Measurements from ENCODE around the gene SLC8A3. TPM values are rescaled to one million over a fixed set of nuclear protein-coding genes. Genes with fewer than 3 reads are reported as not detected.

The SLC8A3 gene
- polyA plus RNA-seq, 1 donor from 2014 or later = not detected

DNA sequence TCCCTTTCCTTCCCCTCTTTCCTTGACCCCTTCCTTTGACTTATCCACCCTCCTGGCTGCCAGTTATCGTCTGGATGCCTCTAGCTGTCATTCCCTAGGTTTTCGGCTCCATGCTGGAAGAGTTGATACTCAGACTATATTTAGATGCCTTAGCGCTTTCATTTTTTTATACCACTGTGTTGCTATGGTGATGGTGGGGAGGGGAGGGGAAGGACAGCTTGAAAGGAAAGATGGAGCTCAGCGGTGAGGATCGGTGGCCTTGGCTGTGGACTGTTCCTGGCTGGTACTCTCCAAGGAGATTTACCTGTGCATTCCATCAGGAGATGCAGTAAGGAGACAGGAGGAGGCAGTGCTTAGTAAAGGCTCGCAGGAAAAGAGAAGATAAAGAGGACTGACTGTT, 108.7 kb downstream of the SLC8A3 start:
- H3K9me3 Mint-ChIP-seq = no peaks in the 10 kb centered on the region
- H3K4me3 Mint-ChIP-seq = no peak overlapping the region
- peaks cover 0 to 6% (median 3%) of the 10 kb centered on the region in 3 donors for H3K4me1 Mint-ChIP-seq
- peaks cover 12% of the 10 kb centered on the region for H3K27me3 Mint-ChIP-seq
- no peak overlapping the region for H3K27ac Mint-ChIP-seq
- no peaks in the 10 kb centered on the region for H3K36me3 Mint-ChIP-seq

DNA sequence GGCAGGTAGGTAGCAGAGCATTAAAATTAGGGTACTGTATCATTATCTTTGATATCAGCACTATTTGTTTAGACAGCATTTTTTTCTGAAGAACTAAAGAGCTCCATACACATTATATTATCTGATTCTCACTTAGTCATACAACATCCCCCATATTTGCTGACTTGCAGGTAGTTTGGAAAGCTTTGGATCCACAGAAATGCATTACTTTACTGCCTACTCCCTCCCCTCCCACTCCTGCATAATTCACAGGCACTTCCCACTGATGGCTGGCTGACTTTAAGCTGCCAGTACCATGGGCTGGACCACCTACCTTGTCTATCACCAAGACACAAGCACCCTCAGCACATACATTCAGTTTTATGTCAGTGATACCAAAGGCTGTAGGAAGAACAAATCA, 110.4 kb downstream of the SLC8A3 start:
- Mint-ChIP-seq H3K27ac (no peak overlapping the region), H3K9me3 (no peaks in the 10 kb centered on the region), H3K27me3 (peaks cover 12% of the 10 kb centered on the region), H3K4me1 (peaks cover 0 to 5% (median 3%) of the 10 kb centered on the region in 3 donors), H3K4me3 (no peak overlapping the region), H3K36me3 (no peaks in the 10 kb centered on the region)

DNA sequence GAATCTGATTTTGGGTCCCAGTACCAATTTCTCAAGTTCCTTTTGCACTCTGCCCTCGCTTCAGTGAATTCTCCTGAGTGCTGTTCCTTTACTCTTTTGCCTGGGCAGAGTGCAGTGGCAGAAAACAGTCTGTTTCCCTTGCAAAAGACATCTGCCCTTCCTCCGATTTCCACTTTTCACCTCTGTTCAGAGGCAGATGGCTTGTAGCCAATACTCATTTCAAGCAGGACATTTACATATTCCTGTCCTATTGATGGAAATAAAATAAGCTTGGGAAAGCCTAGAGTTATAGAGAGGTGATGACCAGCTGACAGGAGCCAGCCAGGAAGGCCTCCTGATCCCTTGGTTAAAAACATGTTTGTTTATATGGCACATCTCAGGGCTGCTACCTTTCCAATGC, 111.0 kb downstream of the SLC8A3 start:
- Mint-ChIP-seq H3K9me3 (no peaks in the 10 kb centered on the region), H3K36me3 (no peaks in the 10 kb centered on the region), H3K27me3 (peaks cover 12% of the 10 kb centered on the region), H3K27ac (no peak overlapping the region), H3K4me1 (peaks cover 0 to 5% (median 3%) of the 10 kb centered on the region in 3 donors), H3K4me3 (no peak overlapping the region)

DNA sequence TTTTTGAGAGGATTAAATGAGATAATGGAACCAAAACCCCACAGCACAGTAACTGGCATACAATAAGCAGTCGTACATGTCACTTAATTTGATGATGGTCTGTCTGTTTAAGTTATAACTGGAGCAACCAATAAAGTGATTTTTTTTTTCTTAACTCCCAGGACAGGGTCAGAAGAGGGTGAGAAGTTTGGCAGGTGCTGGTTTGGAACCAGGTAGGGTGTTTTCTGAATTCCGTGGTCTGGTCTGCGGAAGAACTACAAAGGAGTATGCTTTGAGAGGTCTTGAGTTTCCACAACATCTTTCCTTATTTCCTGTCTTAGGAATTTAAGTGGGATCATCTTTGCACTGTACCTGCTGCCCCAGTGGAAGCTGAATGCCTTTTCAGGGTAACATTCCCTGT, 111.7 kb downstream of the SLC8A3 start:
- Mint-ChIP-seq H3K4me3 (no peak overlapping the region), H3K27me3 (peaks cover 12% of the 10 kb centered on the region), H3K9me3 (no peaks in the 10 kb centered on the region), H3K27ac (no peak overlapping the region), H3K4me1 (peaks cover 0 to 3% (median 0%) of the 10 kb centered on the region in 3 donors), H3K36me3 (no peaks in the 10 kb centered on the region)

DNA sequence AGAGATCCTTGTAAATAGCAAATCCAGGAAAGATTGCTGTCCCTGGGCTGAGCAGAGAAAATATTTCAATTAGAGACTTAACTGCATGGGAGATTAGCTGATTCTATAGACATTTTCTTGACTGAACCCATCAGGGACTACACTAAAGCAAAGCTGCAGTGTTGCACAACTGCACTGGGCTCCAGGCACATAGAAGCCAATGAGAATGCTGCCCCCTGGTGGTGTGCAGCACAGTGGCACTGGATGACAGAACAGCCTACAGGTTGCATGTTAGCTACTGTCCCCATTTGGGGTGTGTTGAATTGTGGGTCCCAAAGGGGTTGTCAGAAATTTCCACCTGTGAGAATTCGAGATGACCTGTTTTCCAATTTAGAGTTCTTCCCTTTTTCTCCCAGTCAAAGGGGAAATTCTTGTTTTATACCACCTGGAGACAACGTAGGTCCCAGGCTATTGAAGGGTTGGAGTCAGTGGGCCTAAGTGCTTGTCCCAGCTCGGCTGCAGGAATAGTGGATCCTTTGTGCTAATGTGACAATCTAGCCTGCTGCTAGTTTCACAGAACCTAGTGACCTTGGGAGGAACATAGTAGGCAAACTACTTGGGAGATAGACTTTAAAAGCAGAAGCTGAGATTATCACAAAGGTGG, 114.7 kb downstream of the SLC8A3 start:
- H3K9me3 Mint-ChIP-seq = no peaks in the 10 kb centered on the region
- no peak overlapping the region for H3K27ac Mint-ChIP-seq
- peaks cover 0 to 3% (median 0%) of the 10 kb centered on the region in 3 donors for H3K4me1 Mint-ChIP-seq
- H3K27me3 Mint-ChIP-seq = peaks cover 12% of the 10 kb centered on the region
- H3K36me3 Mint-ChIP-seq = no peaks in the 10 kb centered on the region
- no peak overlapping the region for H3K4me3 Mint-ChIP-seq

DNA sequence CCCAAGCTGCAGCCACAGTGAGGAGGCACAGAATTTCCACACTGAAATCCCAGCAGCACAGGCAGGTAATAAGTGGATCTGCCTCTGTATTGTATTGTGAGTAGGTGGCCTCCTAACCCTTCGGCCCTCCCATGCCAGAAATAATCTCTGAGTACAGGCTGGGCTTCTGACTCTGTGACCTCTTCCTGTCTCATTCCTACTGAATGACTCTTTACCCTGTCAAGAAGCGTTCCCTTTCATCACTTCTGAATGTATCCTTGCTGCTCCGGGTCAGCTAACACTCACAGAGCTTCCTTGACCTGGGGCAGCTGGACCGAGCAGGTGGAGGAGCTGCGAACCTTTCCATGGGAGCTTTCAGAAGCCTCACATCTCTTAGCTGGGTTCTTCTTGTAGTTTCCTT, 119.6 kb downstream of the SLC8A3 start:
- H3K9me3 Mint-ChIP-seq = no peaks in the 10 kb centered on the region
- H3K36me3 Mint-ChIP-seq = no peaks in the 10 kb centered on the region

DNA sequence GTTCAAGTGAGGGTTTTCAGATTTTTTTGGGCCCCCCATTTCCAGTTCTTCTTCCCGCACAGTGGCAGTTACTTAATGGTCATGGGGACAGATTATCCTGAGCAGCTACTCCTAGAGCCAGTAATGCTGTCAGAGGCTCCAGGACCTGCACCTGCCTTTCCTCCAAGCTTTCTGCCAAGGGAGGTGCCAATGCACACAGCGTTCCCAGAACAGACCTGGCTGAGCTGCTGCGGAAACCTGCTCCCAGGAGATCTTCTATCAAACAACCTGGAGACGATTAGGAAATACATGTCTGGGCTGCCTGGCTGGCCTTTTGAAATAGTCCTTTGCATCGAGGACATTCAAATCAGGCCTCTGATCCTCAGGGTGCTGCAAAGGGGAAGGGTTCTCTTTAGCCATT, 120.9 kb downstream of the SLC8A3 start:
- no peaks in the 10 kb centered on the region for H3K27me3 Mint-ChIP-seq
- H3K4me3 Mint-ChIP-seq = no peak overlapping the region
- no peaks in the 10 kb centered on the region for H3K4me1 Mint-ChIP-seq
- H3K9me3 Mint-ChIP-seq = no peaks in the 10 kb centered on the region
- H3K27ac Mint-ChIP-seq = no peak overlapping the region
- no peaks in the 10 kb centered on the region for H3K36me3 Mint-ChIP-seq

More for the DNA sequence above, 119.6 kb downstream of the SLC8A3 start:
- H3K4me3 Mint-ChIP-seq = no peak overlapping the region
- no peaks in the 10 kb centered on the region for H3K27me3 Mint-ChIP-seq
- no peaks in the 10 kb centered on the region for H3K4me1 Mint-ChIP-seq
- H3K27ac Mint-ChIP-seq = no peak overlapping the region

DNA sequence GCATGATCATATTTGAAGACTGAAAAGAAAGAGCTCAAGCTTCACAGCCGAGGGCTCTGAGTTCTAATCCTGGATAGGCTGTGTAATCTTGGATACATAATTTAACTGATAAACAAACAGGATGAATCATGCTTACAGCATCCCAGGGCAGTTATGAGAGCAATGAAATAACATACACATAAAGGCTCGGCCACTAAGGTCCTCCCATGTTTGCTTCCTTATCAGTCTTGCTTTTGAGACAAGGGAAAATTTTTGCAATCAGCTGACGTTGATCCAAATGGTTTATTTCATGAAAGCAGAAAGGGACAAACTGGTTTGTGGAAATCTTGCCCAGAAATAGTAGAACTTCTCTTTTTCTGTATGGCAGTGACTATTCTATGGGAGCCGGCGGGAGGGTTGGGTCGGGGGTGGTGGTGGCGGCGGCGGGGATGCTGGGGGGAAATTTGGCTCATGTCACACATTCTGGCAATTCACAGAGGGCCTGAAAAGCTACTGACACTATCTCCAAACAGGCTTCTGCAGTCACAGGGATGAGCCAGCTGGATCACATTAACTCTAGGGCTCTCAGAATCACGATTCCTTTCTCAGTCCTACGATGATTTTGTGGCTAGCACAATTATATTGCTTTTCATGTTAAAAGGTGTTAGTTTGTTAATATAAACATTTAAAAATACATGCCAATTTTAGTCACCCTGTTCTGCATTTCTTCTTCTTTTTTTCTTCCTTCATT, 124.5 kb downstream of the SLC8A3 start:
- Mint-ChIP-seq H3K9me3 (no peaks in the 10 kb centered on the region), H3K36me3 (no peaks in the 10 kb centered on the region), H3K27ac (no peak overlapping the region), H3K27me3 (no peaks in the 10 kb centered on the region), H3K4me3 (no peak overlapping the region), H3K4me1 (peaks cover 0 to 2% (median 0%) of the 10 kb centered on the region in 3 donors)

DNA sequence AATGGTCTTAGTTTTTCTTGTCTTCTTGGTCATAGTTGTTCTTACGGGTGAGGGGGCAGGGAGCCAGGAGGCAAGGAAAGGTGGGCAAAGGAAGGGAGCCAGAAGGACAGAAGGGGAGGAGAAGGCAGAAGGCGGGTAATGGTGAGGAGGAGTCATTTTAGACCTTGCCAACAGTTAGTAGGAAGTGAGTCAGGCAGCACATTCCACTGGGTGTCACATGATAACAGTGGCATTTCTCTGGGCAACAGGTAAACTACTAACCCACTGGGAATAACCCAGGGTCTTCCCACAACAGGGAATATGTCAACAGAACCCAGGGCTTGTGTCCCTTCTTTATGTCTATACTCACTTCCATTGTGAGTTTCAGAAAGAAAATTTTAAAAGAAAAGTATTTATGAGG, 127.6 kb downstream of the SLC8A3 start:
- Mint-ChIP-seq H3K27ac (no peak overlapping the region), H3K4me3 (peak overlapping the region in 1 of 4 donors; percentile 55), H3K36me3 (no peaks in the 10 kb centered on the region), H3K9me3 (no peaks in the 10 kb centered on the region), H3K27me3 (peaks cover 4% of the 10 kb centered on the region), H3K4me1 (peaks cover 0 to 2% (median 0%) of the 10 kb centered on the region in 3 donors)

DNA sequence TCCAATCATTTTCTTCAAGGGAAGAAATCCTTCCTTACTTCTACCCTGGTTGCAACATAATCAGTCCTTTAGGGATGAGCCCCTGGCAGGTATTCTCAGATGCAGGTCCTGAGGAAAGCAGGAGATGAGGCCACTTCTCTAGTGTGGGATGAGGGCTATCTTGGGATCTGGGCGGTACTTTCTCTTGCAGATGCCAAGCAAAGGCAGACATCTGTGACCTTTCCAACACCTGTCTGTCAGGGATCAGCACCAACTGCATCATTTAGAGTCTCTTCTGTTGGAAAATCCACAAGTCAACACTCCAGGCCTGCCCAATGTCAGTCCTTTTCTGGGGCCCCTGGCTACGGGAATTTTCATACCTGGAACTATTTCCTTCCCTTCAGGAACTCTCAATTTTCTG, 129.2 kb downstream of the SLC8A3 start:
- Mint-ChIP-seq H3K27me3 (peaks cover 4% of the 10 kb centered on the region), H3K4me1 (peaks cover 0 to 2% (median 0%) of the 10 kb centered on the region in 3 donors)

DNA sequence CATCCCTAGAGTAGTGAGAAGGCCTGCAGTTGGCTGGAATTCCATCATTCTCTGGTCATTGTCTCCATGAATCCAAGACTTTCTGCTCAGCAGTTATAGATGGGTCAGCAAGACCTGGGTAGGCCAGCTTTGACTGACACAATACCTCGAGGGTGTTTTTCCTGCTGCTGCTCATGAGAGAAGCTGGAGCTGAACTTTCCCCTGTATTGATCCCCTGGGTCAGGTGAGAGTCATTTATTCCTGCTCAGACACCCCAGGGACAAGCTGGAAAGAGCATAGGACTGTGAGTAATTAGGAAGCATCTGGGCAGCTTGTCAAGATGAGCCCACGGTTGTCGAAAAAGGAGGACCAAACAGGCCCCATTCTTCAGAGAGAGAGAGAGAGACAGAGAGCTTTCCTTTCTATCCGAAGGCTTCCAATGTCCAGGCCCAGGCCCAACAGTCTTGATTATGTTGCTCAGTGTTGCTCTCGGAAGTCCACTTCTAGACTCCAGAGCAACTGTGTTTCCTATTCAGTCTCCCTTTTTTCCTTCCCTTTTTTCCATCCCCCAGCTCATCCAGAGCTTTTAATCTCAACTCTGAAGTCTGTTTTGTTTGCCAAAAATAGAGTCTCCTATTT, 131.1 kb downstream of the SLC8A3 start:
- H3K4me1 Mint-ChIP-seq = peaks cover 0 to 2% (median 0%) of the 10 kb centered on the region in 3 donors
- no peak overlapping the region for H3K4me3 Mint-ChIP-seq
- no peaks in the 10 kb centered on the region for H3K36me3 Mint-ChIP-seq
- peaks cover 0 to 3% (median 0%) of the 10 kb centered on the region in 3 donors for H3K9me3 Mint-ChIP-seq
- H3K27me3 Mint-ChIP-seq = peaks cover 7% of the 10 kb centered on the region
- H3K27ac Mint-ChIP-seq = no peak overlapping the region

More for the DNA sequence above, 129.2 kb downstream of the SLC8A3 start:
- H3K27ac Mint-ChIP-seq = no peak overlapping the region
- H3K9me3 Mint-ChIP-seq = no peaks in the 10 kb centered on the region
- no peaks in the 10 kb centered on the region for H3K36me3 Mint-ChIP-seq
- no peak overlapping the region for H3K4me3 Mint-ChIP-seq

DNA sequence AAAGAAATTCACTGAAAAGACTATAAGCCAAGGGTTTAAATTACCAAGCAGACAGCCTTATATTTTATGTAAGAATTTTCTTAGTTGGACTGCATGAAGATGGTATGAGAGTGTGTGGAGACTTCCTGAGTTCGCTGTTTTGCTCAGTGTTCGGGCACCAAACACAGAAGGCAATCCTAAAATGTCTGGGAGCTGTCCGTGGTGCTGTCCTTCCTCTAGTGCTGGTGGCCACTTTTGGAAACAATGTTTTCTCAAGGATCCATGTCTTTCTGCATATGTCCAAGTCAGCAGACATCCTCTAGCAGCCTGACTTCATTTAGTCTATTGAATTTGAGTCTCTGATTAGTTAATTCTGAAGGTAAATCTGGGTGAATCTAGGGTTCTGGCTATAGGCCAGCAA, 135.8 kb downstream of the SLC8A3 start:
- Mint-ChIP-seq H3K27ac (no peak overlapping the region), H3K4me3 (no peak overlapping the region), H3K36me3 (no peaks in the 10 kb centered on the region), H3K9me3 (peaks cover 0 to 3% (median 0%) of the 10 kb centered on the region in 3 donors), H3K27me3 (peaks cover 2% of the 10 kb centered on the region), H3K4me1 (no peaks in the 10 kb centered on the region)

DNA sequence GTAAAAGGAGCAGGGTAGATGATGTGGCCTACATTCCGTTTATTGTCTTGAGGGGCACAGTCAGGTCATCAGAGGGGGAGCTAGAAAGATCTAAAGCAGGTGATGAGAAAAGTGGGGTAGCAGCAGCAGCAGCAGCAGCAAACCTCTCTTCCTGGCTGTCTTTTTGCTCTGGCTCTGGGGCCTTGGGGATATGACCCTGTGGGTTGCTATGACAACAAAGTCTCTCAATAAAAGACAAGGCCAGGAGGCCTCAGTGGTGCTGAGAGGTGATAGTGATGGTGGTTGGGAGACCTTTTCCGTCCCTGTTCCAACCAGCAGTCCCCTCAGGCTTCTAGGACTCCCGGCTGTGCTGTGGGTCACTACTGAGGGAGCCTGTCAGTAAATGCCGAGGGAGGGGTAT, 138.6 kb downstream of the SLC8A3 start:
- no peak overlapping the region for H3K4me3 Mint-ChIP-seq
- no peaks in the 10 kb centered on the region for H3K4me1 Mint-ChIP-seq
- no peak overlapping the region for H3K27ac Mint-ChIP-seq
- H3K36me3 Mint-ChIP-seq = no peaks in the 10 kb centered on the region
- peaks cover 6% of the 10 kb centered on the region for H3K27me3 Mint-ChIP-seq
- H3K9me3 Mint-ChIP-seq = peaks cover 0 to 3% (median 0%) of the 10 kb centered on the region in 3 donors

DNA sequence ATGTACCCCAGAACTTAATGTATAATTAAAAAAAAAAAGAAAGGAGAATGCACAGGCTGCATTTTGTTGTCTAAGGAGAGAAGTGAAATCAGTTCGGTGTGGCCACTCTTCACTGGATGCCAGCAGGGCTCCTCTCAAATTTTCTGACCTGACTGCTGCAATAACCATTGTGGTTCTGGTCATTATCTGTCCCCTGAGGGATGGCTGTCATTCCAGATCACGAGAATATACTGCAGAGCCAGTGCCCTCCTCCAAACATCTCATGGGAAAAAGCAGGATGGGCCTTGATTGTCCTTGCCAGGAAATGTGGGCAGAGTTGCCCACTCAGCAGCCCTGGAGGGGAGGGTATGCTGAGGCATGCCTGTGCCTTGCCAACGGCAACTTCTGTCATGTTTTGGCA, 139.1 kb downstream of the SLC8A3 start:
- peaks cover 7% of the 10 kb centered on the region for H3K27me3 Mint-ChIP-seq
- H3K27ac Mint-ChIP-seq = no peak overlapping the region
- no peak overlapping the region for H3K4me3 Mint-ChIP-seq

DNA sequence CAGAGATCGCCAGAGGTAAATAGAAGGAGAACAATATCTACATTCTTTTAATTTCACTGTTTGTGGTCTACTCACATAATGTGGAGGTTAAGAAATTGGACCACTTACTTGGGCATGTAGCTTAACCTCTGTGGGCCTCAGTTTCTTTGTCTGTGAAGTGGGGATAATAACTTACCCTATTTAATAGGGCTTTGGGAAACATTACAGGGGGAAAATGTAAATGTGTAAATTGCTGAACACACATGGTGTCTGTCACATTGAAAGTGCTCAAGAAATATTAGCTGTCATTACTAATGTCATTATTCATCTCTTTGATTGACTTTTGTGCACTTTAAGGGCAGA, 140.5 kb downstream of the SLC8A3 start:
- H3K27ac Mint-ChIP-seq = no peak overlapping the region
- no peak overlapping the region for H3K4me3 Mint-ChIP-seq
- peaks cover 0 to under 1% (median 0%) of the 10 kb centered on the region in 3 donors for H3K9me3 Mint-ChIP-seq
- no peaks in the 10 kb centered on the region for H3K36me3 Mint-ChIP-seq
- H3K27me3 Mint-ChIP-seq = peaks cover 5% of the 10 kb centered on the region
- no peaks in the 10 kb centered on the region for H3K4me1 Mint-ChIP-seq

More for the DNA sequence above, 139.1 kb downstream of the SLC8A3 start:
- Mint-ChIP-seq H3K9me3 (peaks cover 0 to 3% (median 0%) of the 10 kb centered on the region in 3 donors), H3K36me3 (no peaks in the 10 kb centered on the region), H3K4me1 (no peaks in the 10 kb centered on the region)
